Kidney epithelial cell (primary cell): ENCODE data around the gene MAP3K3. TPM values are rescaled to one million over a fixed set of nuclear protein-coding genes. Genes with fewer than 3 reads are reported as not detected.

Source experiments
- DNase-seq: peaks from one replicate; pipeline ENCODE4 v3.0.0-alpha.2; 2010; ENCODE audit warnings: low read depth
- H3K27me3 ChIP-seq: 2 replicates; pipeline ENCODE4 v1.6.0; 2011; ENCODE audit warnings: low read length; ENCODE audit not compliant: control insufficient read depth, insufficient read depth
- H3K36me3 ChIP-seq: 2 replicates; pipeline ENCODE4 v1.5.1; 2011; ENCODE audit warnings: low read length; ENCODE audit not compliant: control insufficient read depth, insufficient read depth
- H3K4me3 ChIP-seq: 2 replicates; pipeline ENCODE4 v1.5.1; 2011; ENCODE audit warnings: low read depth, mild to moderate bottlenecking, control low read depth, low read length
- CTCF ChIP-seq: IDR thresholded peaks from 2 replicates; pipeline ENCODE4 v1.5.1; 2011; ENCODE audit warnings: mild to moderate bottlenecking, moderate library complexity, low read length, control low read depth, inconsistent platforms; ENCODE audit not compliant: insufficient read depth, poor library complexity, severe bottlenecking
- total RNA-seq: library from RNA; depleted of rRNA; stranded (reverse); fragments of >200 nt; gene quantifications from 2 replicates; pipeline ENCODE4 v1.2.3, GENCODE V29; 2015

MAP3K3 gene
- total RNA-seq, 1 donor from 2014 or later = 19.8 TPM

- no peaks in the 10 kb centered on the region for H3K27me3 ChIP-seq
- no peaks in the 10 kb centered on the region for H3K36me3 ChIP-seq
- no peak overlapping the region for H3K4me3 ChIP-seq
- no peak for TF ChIP-seq CTCF
- DNase-seq = no peak
Observed at GRCh38 chr17:63624531-63624880, 2.3 kb downstream of the MAP3K3 start.

GRCh38 chr17:63626551-63627180, 4.4 kb downstream of the MAP3K3 start:
- H3K4me3 ChIP-seq = no peak overlapping the region
- H3K27me3 ChIP-seq = no peaks in the 10 kb centered on the region
- no peaks in the 10 kb centered on the region for H3K36me3 ChIP-seq
- TF ChIP-seq CTCF = no peak
- DNase-seq = no peak

GRCh38 chr17:63629627-63630026, 7.4 kb downstream of the MAP3K3 start:
- H3K36me3 ChIP-seq = no peaks in the 10 kb centered on the region
- H3K27me3 ChIP-seq = no peaks in the 10 kb centered on the region
- H3K4me3 ChIP-seq = no peak overlapping the region
- TF ChIP-seq CTCF = no peak
- DNase-seq = no peak

GRCh38 chr17:63631062-63631461, 8.8 kb downstream of the MAP3K3 start:
- Histone ChIP-seq H3K27me3 (no peaks in the 10 kb centered on the region), H3K4me3 (no peak overlapping the region), H3K36me3 (no peaks in the 10 kb centered on the region)
- no peak for TF ChIP-seq CTCF
- DNase-seq = no peak

GRCh38 chr17:63631626-63632025, 9.4 kb downstream of the MAP3K3 start:
- H3K4me3 ChIP-seq = no peak overlapping the region

More at GRCh38 chr17:63631626-63632025, 9.4 kb downstream of the MAP3K3 start:
- DNase-seq = no peak
- no peak for TF ChIP-seq CTCF
- H3K36me3 ChIP-seq = no peaks in the 10 kb centered on the region
- no peaks in the 10 kb centered on the region for H3K27me3 ChIP-seq
